Astrocyte (in vitro differentiated cells and primary cell): Measurements from ENCODE around the gene NMT1. TPM values are rescaled to one million over a fixed set of nuclear protein-coding genes. Genes with fewer than 3 reads are reported as not detected.

Experiments used
- DNase-seq: peaks from one replicate; pipeline ENCODE4 v3.0.0-alpha.2; 2010; ENCODE audit warnings: low read depth
- FAIRE-seq: peaks from 2 replicates; lab custom pipeline; 2011; peaks lifted over from hg19 to GRCh38; lab: Jason Lieb, UNC
- H2AFZ ChIP-seq: 2 replicates; pipeline ENCODE4 v1.6.0; 2012; ENCODE audit warnings: low read depth, low read length, inconsistent platforms
- H3K27ac ChIP-seq: 2 replicates; pipeline ENCODE4 v1.5.1; 2011; ENCODE audit warnings: low read depth, low read length, inconsistent platforms
- H3K27me3 ChIP-seq: 2 replicates; pipeline ENCODE4 v1.6.0; 2011; ENCODE audit warnings: low read length, inconsistent platforms; ENCODE audit not compliant: insufficient read depth
- H3K36me3 ChIP-seq: 2 replicates; pipeline ENCODE4 v1.5.1; 2011; ENCODE audit warnings: low read length, inconsistent platforms; ENCODE audit not compliant: insufficient read depth
- H3K4me1 ChIP-seq: 2 replicates; pipeline ENCODE4 v1.5.1; 2011; ENCODE audit warnings: low read length, inconsistent platforms; ENCODE audit not compliant: insufficient read depth
- H3K4me2 ChIP-seq: 2 replicates; pipeline ENCODE4 v1.6.0; 2012; ENCODE audit warnings: low read length, inconsistent platforms
- H3K4me3 ChIP-seq: 2 replicates; pipeline ENCODE4 v1.5.1; 2011; ENCODE audit warnings: low read depth, mild to moderate bottlenecking, low read length, inconsistent platforms; ENCODE audit not compliant: insufficient read depth
- H3K79me2 ChIP-seq: 2 replicates; pipeline ENCODE4 v1.6.0; 2012; ENCODE audit warnings: mild to moderate bottlenecking, low read length, inconsistent platforms; ENCODE audit not compliant: insufficient read depth
- H3K9ac ChIP-seq: 2 replicates; pipeline ENCODE4 v1.6.0; 2012; ENCODE audit warnings: mild to moderate bottlenecking, low read length, inconsistent platforms
- H3K9me3 ChIP-seq: 2 replicates; pipeline ENCODE4 v1.5.1; 2012; ENCODE audit warnings: low read depth, mild to moderate bottlenecking, low read length, inconsistent platforms; ENCODE audit not compliant: insufficient read depth
- H4K20me1 ChIP-seq: 2 replicates; pipeline ENCODE4 v1.6.0; 2012; ENCODE audit warnings: low read length, inconsistent platforms; ENCODE audit not compliant: insufficient read depth
- H3K27ac Mint-ChIP-seq: one replicate; pipeline ENCODE4 v1.8.0; 2021; ENCODE audit warnings: mild to moderate bottlenecking, mixed read lengths; ENCODE audit not compliant: unreplicated experiment
- H3K27me3 Mint-ChIP-seq: one replicate; pipeline ENCODE4 v1.8.0; 2021; ENCODE audit warnings: low read depth, mixed read lengths; ENCODE audit not compliant: unreplicated experiment
- H3K36me3 Mint-ChIP-seq: one replicate; pipeline ENCODE4 v1.8.0; 2021; ENCODE audit warnings: low read depth, mixed read lengths; ENCODE audit not compliant: unreplicated experiment
- H3K4me1 Mint-ChIP-seq: one replicate; pipeline ENCODE4 v1.8.0; 2021; ENCODE audit warnings: low read depth, mixed read lengths; ENCODE audit not compliant: unreplicated experiment
- H3K4me3 Mint-ChIP-seq: one replicate; pipeline ENCODE4 v1.8.0; 2021; ENCODE audit warnings: mild to moderate bottlenecking, moderate library complexity, mixed read lengths; ENCODE audit not compliant: unreplicated experiment
- H3K9me3 Mint-ChIP-seq: one replicate; pipeline ENCODE4 v1.8.0; 2021; ENCODE audit warnings: mild to moderate bottlenecking, mixed read lengths; ENCODE audit not compliant: unreplicated experiment
- EZH2 ChIP-seq: IDR thresholded peaks from 2 replicates; pipeline ENCODE4 v1.6.1; 2012; ENCODE audit warnings: mild to moderate bottlenecking, low read length, inconsistent platforms; ENCODE audit not compliant: insufficient read depth
- total RNA-seq: library from RNA; stranded (reverse); gene quantifications from 2 replicates; pipeline ENCODE4 v1.2.1, GENCODE V29; 2021
- TF ChIP-seq, protein P1 (sequence below): IDR thresholded peaks from 2 replicates; pipeline ENCODE4 v1.5.1; 2011; ENCODE audit warnings: low read depth, mild to moderate bottlenecking, inconsistent platforms, low read length, moderate library complexity; ENCODE audit not compliant: insufficient read depth

Gene NMT1
- total RNA-seq, 1 donor from 2014 or later = 114 TPM

DNA sequence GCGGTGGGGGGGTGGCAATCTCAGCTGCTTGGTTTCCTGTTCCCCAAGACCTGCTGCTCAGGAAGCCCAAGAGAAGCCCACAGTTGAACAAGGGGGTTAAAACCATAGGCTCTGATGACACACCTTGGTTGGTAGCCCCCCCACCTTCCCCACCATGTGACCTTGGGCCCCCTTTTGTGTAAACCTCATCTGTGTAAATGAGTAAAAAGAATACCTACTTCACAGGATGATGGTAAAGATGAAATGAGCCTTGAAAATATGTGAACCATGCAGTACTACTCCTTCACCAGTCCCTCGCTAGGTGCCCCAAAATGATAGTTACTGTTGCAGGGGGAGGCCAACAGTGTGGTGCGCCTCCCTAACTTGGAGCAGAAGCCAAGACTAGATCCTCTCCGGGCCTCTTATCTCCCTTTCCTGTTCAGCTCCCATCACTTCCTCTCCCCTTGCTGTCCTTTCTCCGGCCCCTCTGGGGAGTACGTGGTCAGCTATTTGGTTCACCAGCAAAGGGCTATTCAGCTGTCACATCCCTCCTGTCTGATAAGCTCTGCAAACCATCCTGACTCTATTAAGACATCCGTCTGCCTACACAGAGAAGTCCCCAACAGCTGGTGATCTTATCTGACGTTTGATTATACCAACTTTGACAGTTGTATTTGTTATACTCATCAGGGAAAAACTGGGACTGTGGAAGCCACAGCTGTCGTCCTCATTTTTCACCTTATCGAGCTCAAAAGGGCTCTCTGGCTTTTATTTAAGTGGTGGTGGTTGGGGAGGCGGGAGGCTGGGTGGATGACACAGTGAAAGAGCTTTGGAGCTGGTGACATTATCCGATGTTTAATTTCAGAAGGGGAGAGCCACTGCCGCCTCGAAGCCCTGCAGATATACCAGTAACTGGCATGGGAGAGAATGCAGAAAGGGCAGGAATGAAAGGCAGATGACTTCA is 29.6 kb upstream of the NMT1 start:
- H3K4me3 ChIP-seq = no peak overlapping the region
- Mint-ChIP-seq H3K27me3 (no peaks in the 10 kb centered on the region), H3K9me3 (no peaks in the 10 kb centered on the region), H3K4me1 (peaks cover 10% of the 10 kb centered on the region), H3K4me3 (no peak overlapping the region), H3K27ac (peak overlapping the region; percentile 69), H3K36me3 (peaks cover 23% of the 10 kb centered on the region)
- H3K27ac ChIP-seq = no peak overlapping the region
- H2AFZ ChIP-seq = no peak overlapping the region
- H3K9me3 ChIP-seq = no peaks in the 10 kb centered on the region
- H3K36me3 ChIP-seq = peaks cover 11% of the 10 kb centered on the region
- no peak overlapping the region for H3K4me2 ChIP-seq
- H3K27me3 ChIP-seq = no peaks in the 10 kb centered on the region
- TF ChIP-seq, protein P1, sequence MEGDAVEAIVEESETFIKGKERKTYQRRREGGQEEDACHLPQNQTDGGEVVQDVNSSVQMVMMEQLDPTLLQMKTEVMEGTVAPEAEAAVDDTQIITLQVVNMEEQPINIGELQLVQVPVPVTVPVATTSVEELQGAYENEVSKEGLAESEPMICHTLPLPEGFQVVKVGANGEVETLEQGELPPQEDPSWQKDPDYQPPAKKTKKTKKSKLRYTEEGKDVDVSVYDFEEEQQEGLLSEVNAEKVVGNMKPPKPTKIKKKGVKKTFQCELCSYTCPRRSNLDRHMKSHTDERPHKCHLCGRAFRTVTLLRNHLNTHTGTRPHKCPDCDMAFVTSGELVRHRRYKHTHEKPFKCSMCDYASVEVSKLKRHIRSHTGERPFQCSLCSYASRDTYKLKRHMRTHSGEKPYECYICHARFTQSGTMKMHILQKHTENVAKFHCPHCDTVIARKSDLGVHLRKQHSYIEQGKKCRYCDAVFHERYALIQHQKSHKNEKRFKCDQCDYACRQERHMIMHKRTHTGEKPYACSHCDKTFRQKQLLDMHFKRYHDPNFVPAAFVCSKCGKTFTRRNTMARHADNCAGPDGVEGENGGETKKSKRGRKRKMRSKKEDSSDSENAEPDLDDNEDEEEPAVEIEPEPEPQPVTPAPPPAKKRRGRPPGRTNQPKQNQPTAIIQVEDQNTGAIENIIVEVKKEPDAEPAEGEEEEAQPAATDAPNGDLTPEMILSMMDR = no peak
- no peak for TF ChIP-seq EZH2
- H3K79me2 ChIP-seq = peaks cover under 1% of the 10 kb centered on the region
- DNase-seq (no peak), FAIRE-seq (no peak)
- H3K9ac ChIP-seq = no peak overlapping the region
- H4K20me1 ChIP-seq = peaks cover 12% of the 10 kb centered on the region
- no peaks in the 10 kb centered on the region for H3K4me1 ChIP-seq

DNA sequence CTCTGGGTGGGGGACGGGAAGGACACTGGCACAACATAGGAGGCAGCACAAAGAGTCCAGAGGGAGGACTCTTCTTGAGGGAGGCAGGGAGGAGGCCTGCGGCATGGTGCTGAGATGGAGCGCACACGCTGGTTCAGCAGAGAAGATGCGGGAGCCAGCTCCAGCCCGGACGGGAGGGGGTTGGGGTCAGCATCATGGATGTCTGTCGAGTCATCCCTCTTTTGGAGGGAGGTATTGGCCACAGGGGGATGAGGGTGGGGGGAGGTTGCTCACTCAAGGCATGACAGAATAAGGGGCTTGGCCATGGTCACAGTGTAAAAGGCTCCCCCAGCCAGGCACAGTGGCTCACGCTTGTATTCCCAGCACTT is 29.0 kb upstream of the NMT1 start:
- Mint-ChIP-seq H3K27me3 (no peaks in the 10 kb centered on the region), H3K9me3 (no peaks in the 10 kb centered on the region), H3K27ac (peak overlapping the region; percentile 69), H3K4me1 (peaks cover 10% of the 10 kb centered on the region), H3K36me3 (peaks cover 22% of the 10 kb centered on the region), H3K4me3 (no peak overlapping the region)
- no peak overlapping the region for H3K27ac ChIP-seq
- no peak overlapping the region for H3K9ac ChIP-seq
- no peak overlapping the region for H3K4me3 ChIP-seq
- no peaks in the 10 kb centered on the region for H3K9me3 ChIP-seq
- no peaks in the 10 kb centered on the region for H3K4me1 ChIP-seq
- peaks cover 17% of the 10 kb centered on the region for H4K20me1 ChIP-seq
- no peak overlapping the region for H3K4me2 ChIP-seq
- TF ChIP-seq, protein P1 = no peak
- no peak for TF ChIP-seq EZH2
- peaks cover 3% of the 10 kb centered on the region for H3K79me2 ChIP-seq
- DNase-seq (no peak), FAIRE-seq (no peak)
- peaks cover 9% of the 10 kb centered on the region for H3K36me3 ChIP-seq
- H3K27me3 ChIP-seq = no peaks in the 10 kb centered on the region
- H2AFZ ChIP-seq = no peak overlapping the region

DNA sequence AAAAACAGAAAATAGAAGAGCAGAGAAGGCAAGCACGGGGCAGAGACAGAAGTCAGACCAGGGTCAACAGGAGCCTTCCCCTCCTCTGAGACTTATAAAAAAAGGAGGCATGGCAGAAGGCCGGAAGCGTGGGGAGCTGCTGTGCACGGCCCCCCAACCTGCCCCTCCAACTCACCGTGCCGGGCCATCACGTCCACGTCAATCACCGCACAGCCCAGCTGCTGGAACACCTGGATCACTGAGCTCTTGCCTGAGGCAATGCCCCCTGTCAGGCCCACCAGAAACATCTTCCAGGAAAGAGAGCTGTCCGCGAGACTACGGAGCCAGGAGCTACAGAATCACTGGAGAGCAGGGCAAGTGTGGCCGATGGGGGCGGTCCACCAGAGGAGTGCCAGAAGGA is 26.5 kb upstream of the NMT1 start:
- Histone ChIP-seq H2AFZ (no peak overlapping the region), H3K9me3 (no peaks in the 10 kb centered on the region), H3K4me2 (no peak overlapping the region), H3K9ac (no peak overlapping the region), H3K36me3 (peaks cover 9% of the 10 kb centered on the region), H3K4me3 (no peak overlapping the region), H3K4me1 (peaks cover 3% of the 10 kb centered on the region), H3K79me2 (peaks cover 18% of the 10 kb centered on the region), H4K20me1 (peaks cover 33% of the 10 kb centered on the region), H3K27ac (no peak overlapping the region), H3K27me3 (no peaks in the 10 kb centered on the region)
- DNase-seq = no peak
- Mint-ChIP-seq H3K9me3 (no peaks in the 10 kb centered on the region), H3K4me3 (no peak overlapping the region), H3K4me1 (peaks cover 16% of the 10 kb centered on the region), H3K36me3 (peaks cover 20% of the 10 kb centered on the region), H3K27ac (no peak overlapping the region), H3K27me3 (no peaks in the 10 kb centered on the region)
- no peak for FAIRE-seq
- TF ChIP-seq, protein P1 = no peak
- no peak for TF ChIP-seq EZH2
